ENCODE measurements around the gene CIDEB. TPM values are rescaled to one million over a fixed set of nuclear protein-coding genes. Genes with fewer than 3 reads are reported as not detected.

Gene CIDEB
- total RNA-seq, 1 experiment from 2014 or later: 0.20 TPM

GRCh38 chr14:24325041-24325530 is 17.3 kb upstream of the CIDEB start:
- Histone ChIP-seq H3K4me1 (no peaks in the 10 kb centered on the region), H3K36me3 (no peaks in the 10 kb centered on the region), H3K4me3 (no peak overlapping the region), H3K27me3 (peaks cover 20% of the 10 kb centered on the region), H3K9me3 (replicated peaks) (no peaks in the 10 kb centered on the region), H3K27ac (no peak overlapping the region)
- no peak for DNase-seq

- Histone ChIP-seq H3K27ac (no peak overlapping the region), H3K36me3 (no peaks in the 10 kb centered on the region), H3K4me1 (no peaks in the 10 kb centered on the region), H3K4me3 (no peak overlapping the region), H3K27me3 (peaks cover 20% of the 10 kb centered on the region), H3K9me3 (replicated peaks) (no peaks in the 10 kb centered on the region)
- no peak for DNase-seq
Observed at GRCh38 chr14:24324024-24324423, 16.2 kb upstream of the CIDEB start.

GRCh38 chr14:24323341-24323740 is 15.6 kb upstream of the CIDEB start:
- DNase-seq: no peak
- H3K27ac ChIP-seq: no peak overlapping the region
- no peaks in the 10 kb centered on the region for H3K4me1 ChIP-seq
- H3K4me3 ChIP-seq: no peak overlapping the region
- H3K27me3 ChIP-seq: peaks cover 20% of the 10 kb centered on the region
- no peaks in the 10 kb centered on the region for H3K36me3 ChIP-seq
- no peaks in the 10 kb centered on the region for H3K9me3 ChIP-seq (replicated peaks)

GRCh38 chr14:24322672-24323071 is 14.9 kb upstream of the CIDEB start:
- Histone ChIP-seq H3K4me3 (no peak overlapping the region), H3K27ac (no peak overlapping the region), H3K36me3 (no peaks in the 10 kb centered on the region), H3K4me1 (no peaks in the 10 kb centered on the region), H3K9me3 (replicated peaks) (no peaks in the 10 kb centered on the region), H3K27me3 (peaks cover 20% of the 10 kb centered on the region)
- no peak for DNase-seq

DNA sequence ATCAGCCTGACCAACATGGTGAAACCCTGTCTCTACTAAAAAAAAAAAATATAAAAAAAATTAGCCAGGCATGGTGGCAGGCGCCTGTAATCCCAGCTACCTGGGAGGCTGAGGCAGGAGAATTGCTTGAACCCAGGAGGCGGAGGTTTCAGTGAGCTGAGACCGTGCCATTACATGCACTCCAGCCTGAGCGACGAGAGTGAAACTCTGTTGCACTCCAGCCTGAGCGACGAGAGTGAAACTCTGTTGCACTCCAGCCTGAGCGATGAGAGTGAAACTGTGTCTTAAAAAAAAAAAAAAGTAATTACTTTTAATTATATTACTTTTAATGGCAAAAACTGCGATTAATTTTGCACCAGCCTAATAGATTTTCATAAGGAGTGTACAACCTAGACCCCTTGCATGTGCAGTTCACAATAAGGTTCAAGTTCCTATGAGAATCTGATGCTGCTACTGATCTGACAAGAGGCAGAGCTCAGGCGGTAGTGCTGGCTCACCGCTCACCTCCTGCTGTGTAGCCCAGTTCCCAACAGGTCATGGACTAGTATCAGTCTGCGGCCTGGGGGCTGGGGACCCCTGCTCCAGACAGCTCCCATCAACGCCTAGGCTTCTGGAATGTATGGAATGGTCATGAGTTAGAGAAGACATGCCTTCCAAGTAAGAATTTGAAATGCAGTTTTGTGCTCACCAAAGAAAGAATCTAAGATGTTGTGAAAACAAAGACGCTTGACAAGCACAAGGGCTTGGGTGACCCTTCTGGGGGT is 13.6 kb upstream of the CIDEB start:
- Histone ChIP-seq H3K27ac (no peak overlapping the region), H3K9me3 (replicated peaks) (no peaks in the 10 kb centered on the region), H3K4me3 (no peak overlapping the region), H3K27me3 (peaks cover 20% of the 10 kb centered on the region), H3K4me1 (no peaks in the 10 kb centered on the region), H3K36me3 (no peaks in the 10 kb centered on the region)
- DNase-seq: no peak

DNA sequence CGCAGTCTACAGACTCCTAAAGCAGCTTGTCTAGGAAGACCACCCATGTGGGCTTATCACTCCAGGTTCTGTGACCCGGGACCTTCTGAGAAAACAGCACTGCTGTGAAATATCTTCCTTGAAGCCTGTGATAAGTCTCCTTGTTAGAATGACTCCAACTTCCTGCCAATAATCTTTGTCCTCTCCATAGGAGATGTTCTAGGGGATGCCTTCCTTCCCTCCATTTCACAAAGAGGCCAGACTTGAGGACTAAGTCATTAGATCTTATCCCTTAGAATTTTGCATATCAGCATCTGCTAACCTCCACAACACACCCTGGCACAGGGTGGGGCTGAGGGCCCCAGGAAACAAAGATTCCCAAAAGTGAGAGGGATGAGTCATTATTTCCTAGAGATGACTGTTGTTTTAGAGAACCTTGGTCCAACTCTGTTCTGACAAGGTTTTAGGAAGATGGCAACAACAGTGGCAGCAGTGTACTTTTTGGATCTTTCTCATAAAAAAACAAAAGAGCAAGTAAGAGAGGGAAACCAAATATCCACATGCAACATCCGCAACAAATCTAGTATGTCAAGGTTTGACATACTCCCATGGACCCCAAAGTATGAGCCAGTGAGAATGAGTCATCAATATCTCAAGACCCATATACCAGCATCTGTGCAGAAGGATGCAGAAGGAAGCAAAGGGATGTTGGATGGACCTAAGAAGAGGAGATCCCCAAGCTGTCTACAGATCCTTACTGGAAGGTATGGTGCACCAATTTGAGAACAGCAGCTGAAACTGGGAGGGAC is 9.6 kb upstream of the CIDEB start:
- Histone ChIP-seq H3K4me1 (no peaks in the 10 kb centered on the region), H3K4me3 (no peak overlapping the region), H3K27me3 (0 out of 2 replicates have a peak, but pooled peaks cover 4% of the 10 kb centered on the region), H3K9me3 (replicated peaks) (no peaks in the 10 kb centered on the region), H3K36me3 (no peaks in the 10 kb centered on the region), H3K27ac (no peak overlapping the region)
- no peak for DNase-seq

DNA sequence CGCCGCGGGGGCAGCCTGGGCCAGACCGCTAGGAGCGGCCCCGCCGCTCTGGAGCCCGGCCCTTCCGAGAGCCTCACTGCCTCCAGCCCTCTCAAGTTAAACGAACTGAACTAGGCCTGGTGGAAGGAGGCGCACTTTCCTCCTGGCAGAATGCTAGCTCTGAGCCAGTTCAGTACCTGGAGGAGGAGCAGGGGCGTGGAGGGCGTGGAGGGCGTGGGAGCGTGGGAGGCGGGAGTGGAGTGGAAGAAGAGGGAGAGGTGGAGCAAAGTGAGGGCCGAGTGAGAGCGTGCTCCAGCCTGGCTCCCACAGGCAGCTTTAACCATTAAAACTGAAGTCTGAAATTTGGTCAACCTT is 8.8 kb upstream of the CIDEB start:
- H3K4me3 ChIP-seq: no peak overlapping the region
- DNase-seq: no peak
- no peaks in the 10 kb centered on the region for H3K4me1 ChIP-seq
- H3K27ac ChIP-seq: no peak overlapping the region
- no peaks in the 10 kb centered on the region for H3K9me3 ChIP-seq (replicated peaks)
- no peaks in the 10 kb centered on the region for H3K27me3 ChIP-seq
- H3K36me3 ChIP-seq: no peaks in the 10 kb centered on the region

DNA sequence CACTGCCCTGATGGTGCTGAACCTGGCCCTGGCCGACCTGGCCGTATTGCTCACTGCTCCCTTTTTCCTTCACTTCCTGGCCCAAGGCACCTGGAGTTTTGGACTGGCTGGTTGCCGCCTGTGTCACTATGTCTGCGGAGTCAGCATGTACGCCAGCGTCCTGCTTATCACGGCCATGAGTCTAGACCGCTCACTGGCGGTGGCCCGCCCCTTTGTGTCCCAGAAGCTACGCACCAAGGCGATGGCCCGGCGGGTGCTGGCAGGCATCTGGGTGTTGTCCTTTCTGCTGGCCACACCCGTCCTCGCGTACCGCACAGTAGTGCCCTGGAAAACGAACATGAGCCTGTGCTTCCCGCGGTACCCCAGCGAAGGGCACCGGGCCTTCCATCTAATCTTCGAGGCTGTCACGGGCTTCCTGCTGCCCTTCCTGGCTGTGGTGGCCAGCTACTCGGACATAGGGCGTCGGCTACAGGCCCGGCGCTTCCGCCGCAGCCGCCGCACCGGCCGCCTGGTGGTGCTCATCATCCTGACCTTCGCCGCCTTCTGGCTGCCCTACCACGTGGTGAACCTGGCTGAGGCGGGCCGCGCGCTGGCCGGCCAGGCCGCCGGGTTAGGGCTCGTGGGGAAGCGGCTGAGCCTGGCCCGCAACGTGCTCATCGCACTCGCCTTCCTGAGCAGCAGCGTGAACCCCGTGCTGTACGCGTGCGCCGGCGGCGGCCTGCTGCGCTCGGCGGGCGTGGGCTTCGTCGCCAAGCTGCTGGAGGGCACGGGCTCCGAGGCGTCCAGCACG is 8.2 kb upstream of the CIDEB start:
- Histone ChIP-seq H3K9me3 (replicated peaks) (no peaks in the 10 kb centered on the region), H3K36me3 (no peaks in the 10 kb centered on the region), H3K27ac (no peak overlapping the region), H3K4me1 (no peaks in the 10 kb centered on the region), H3K4me3 (no peak overlapping the region), H3K27me3 (no peaks in the 10 kb centered on the region)
- no peak for DNase-seq

DNA sequence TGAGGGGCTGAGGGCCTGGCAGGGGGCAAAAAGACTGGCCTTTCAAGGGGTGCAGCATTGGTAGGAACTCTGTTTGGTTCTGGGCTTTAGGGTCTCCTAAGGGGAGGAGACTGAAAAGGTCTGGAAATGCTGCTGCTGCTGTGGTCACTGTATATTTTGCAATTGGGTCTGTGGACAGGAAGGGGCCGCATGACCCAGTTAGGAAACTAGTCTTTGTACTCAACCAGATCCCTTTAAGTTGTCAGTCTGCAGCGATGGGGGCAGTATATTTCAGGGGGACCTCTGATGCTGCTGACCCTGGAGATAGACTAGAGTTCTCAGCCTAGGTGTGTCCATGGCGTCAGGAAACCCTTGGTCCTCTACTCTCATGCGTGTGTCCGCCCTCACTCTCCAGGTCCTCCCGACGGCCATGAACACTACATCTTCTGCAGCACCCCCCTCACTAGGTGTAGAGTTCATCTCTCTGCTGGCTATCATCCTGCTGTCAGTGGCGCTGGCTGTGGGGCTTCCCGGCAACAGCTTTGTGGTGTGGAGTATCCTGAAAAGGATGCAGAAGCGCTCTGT is 7.5 kb upstream of the CIDEB start:
- no peaks in the 10 kb centered on the region for H3K9me3 ChIP-seq (replicated peaks)
- DNase-seq: no peak
- no peak overlapping the region for H3K4me3 ChIP-seq
- H3K4me1 ChIP-seq: no peaks in the 10 kb centered on the region
- no peaks in the 10 kb centered on the region for H3K27me3 ChIP-seq
- no peaks in the 10 kb centered on the region for H3K36me3 ChIP-seq
- H3K27ac ChIP-seq: no peak overlapping the region

DNA sequence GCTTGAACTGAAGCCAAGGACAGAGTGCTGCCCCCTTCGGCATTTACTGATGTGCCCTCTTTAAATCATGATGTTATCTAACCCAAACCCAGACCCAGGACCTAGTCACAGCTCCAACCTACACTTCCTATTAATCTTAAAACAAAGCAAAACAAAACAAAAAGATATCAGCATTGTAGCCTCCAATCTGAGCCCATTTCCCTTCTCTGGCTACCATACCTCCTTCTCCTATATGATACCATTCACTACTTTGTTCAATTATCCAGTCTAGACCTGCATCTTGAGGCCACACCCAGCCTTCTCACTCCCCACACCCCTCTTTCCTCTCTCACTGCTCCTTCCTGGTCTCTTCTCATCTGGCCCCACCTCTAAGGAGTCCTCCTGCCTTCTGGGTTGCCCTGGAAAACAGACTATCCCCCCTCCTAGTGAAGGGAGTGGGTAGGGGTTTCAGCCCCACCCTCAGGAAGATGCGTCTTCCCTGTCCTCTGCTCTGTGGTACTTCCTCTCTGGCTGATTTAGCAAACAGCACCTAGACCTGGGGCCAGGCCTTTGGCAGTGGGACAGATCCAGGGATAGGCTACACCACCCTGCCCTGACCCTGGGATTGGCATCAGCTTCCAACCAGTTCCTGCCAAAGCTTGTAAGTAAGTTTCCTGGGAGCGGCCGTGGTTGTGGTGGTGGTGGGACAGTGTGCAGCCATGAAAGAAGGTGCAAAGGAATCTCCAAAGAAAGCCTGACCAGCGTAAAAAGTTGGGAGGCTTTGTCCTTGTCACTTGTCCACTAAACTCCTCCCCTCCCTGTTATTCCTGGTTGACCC is 6.8 kb upstream of the CIDEB start:
- Histone ChIP-seq H3K4me3 (no peak overlapping the region), H3K27ac (no peak overlapping the region), H3K4me1 (no peaks in the 10 kb centered on the region), H3K27me3 (no peaks in the 10 kb centered on the region), H3K36me3 (no peaks in the 10 kb centered on the region; the same call in 1 of the 2 replicates), H3K9me3 (replicated peaks) (no peaks in the 10 kb centered on the region)
- DNase-seq: no peak

- DNase-seq: no peak
- H3K4me1 ChIP-seq: no peaks in the 10 kb centered on the region
- H3K27ac ChIP-seq: no peak overlapping the region
- no peaks in the 10 kb centered on the region for H3K9me3 ChIP-seq (replicated peaks)
- H3K36me3 ChIP-seq: peaks cover 6% of the 10 kb centered on the region; the same call in 1 of the 2 replicates
- no peaks in the 10 kb centered on the region for H3K27me3 ChIP-seq
- H3K4me3 ChIP-seq: no peak overlapping the region
Observed at GRCh38 chr14:24313913-24314312, 6.1 kb upstream of the CIDEB start.

- Histone ChIP-seq H3K4me3 (no peak overlapping the region), H3K36me3 (peaks cover 13% of the 10 kb centered on the region), H3K27me3 (no peaks in the 10 kb centered on the region), H3K9me3 (replicated peaks) (no peaks in the 10 kb centered on the region), H3K27ac (no peak overlapping the region), H3K4me1 (no peaks in the 10 kb centered on the region)
- peak; percentile 21 to 38 for DNase-seq
Observed at GRCh38 chr14:24312736-24313507, 5.1 kb upstream of the CIDEB start.

DNA sequence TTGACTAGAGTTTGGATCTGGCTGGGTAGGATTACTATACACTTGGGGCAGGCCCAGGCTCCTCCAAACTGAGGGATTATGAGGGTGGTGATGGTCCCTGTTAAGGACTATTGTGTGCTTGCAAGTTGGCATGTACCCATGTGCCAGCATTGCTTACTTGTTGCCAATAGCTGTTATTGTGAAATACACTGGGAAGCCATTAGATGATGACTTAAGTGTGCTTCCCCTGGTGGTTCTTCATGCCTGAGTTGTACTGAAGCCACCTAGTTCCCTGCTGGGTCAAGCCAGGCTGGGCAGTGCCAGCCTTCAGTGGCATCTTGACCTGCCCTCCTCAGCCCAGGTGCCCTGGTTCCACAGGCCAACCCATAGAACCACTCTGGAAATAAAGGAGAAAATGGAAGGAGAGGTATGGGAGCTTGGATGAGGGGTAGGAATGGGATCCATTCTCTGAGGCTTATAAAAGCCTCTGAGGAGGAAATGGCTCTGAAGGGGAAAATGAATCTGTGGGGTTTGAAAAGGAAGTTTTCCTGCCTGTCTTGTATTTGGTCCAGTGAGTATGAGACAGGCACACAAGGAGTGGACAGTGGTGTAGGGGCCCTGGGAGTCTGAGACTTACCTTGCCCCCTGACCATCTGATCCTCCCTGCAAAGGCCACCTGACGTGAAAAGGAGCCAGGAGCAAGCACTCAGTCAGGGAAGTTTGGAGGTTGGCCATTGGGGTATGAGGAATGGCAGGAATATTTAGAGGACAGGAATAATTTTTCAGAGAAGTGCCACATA is 4.2 kb upstream of the CIDEB start:
- peaks cover 13% of the 10 kb centered on the region for H3K36me3 ChIP-seq
- H3K27ac ChIP-seq: no peak overlapping the region
- no peak overlapping the region for H3K4me3 ChIP-seq
- DNase-seq: no peak
- no peaks in the 10 kb centered on the region for H3K4me1 ChIP-seq
- H3K27me3 ChIP-seq: no peaks in the 10 kb centered on the region
- H3K9me3 ChIP-seq (replicated peaks): no peaks in the 10 kb centered on the region
